Neuronal stem cell (in vitro differentiated cells): ENCODE results near the gene ATP11A.

Source experiments
- DNase-seq: peaks from one replicate; pipeline ENCODE4 v3.0.0-alpha.2; 2013; ENCODE audit warnings: low spot score
- H2AFZ ChIP-seq: one replicate; pipeline ENCODE4 v1.6.1; 2013; ENCODE audit warnings: mild to moderate bottlenecking, low read length, inconsistent platforms
- H2AK5ac ChIP-seq: 2 replicates; pipeline ENCODE4 v1.6.1; 2013; ENCODE audit warnings: low read depth, mild to moderate bottlenecking, inconsistent platforms, low read length, moderate library complexity, mixed read lengths
- H2BK120ac ChIP-seq: 2 replicates; pipeline ENCODE4 v1.6.1; 2013; ENCODE audit warnings: low read depth, mild to moderate bottlenecking, inconsistent platforms, low read length, moderate library complexity, mixed read lengths
- H2BK12ac ChIP-seq: one replicate; pipeline ENCODE4 v1.6.1; 2013; ENCODE audit warnings: low read length, inconsistent platforms
- H2BK15ac ChIP-seq: 2 replicates; pipeline ENCODE4 v1.6.1; 2013; ENCODE audit warnings: mild to moderate bottlenecking, low read length, inconsistent platforms, mixed read lengths
- H2BK5ac ChIP-seq: one replicate; pipeline ENCODE4 v1.6.1; 2013; ENCODE audit warnings: inconsistent platforms, mild to moderate bottlenecking, low read length, moderate library complexity
- H3K14ac ChIP-seq: one replicate; pipeline ENCODE4 v1.6.1; 2013; ENCODE audit warnings: low read length, inconsistent platforms
- H3K18ac ChIP-seq: 2 replicates; pipeline ENCODE4 v1.6.1; 2013; ENCODE audit warnings: low read length, inconsistent platforms
- H3K23ac ChIP-seq: 2 replicates; pipeline ENCODE4 v1.6.1; 2013; ENCODE audit warnings: low read depth, mild to moderate bottlenecking, mixed read lengths, low read length, inconsistent platforms; ENCODE audit not compliant: poor library complexity
- H3K27ac ChIP-seq: replicated peaks from 3 replicates; pipeline ENCODE4 v1.5.1; 2013; ENCODE audit warnings: low read length, inconsistent platforms
- H3K27me3 ChIP-seq, 3 experiments: 2 replicates each; pipeline ENCODE4 v1.6.1; 2013; ENCODE audit warnings: low read length in 3 of 3, mild to moderate bottlenecking in 2 of 3, inconsistent platforms in 1 of 3, low read depth in 1 of 3, mixed read lengths in 1 of 3, moderate library complexity in 1 of 3; ENCODE audit not compliant: control insufficient read depth in 3 of 3, insufficient read depth in 3 of 3
- H3K36me3 ChIP-seq, 2 donors: replicated peaks in 1 of 2; 2 replicates each; pipeline ENCODE4 v1.6.1; 2013; ENCODE audit warnings: low read length in 2 of 2; ENCODE audit not compliant: control insufficient read depth in 2 of 2, insufficient read depth in 2 of 2
- H3K4ac ChIP-seq: 2 replicates; pipeline ENCODE4 v1.6.1; 2013; ENCODE audit warnings: inconsistent platforms, mild to moderate bottlenecking, low read length, moderate library complexity
- H3K4me1 ChIP-seq, 2 donors: 1 replicate in 1 of 2; 2 replicates in 1 of 2; pipeline ENCODE4 v1.6.1; 2013; ENCODE audit warnings: low read length in 2 of 2, low read depth in 1 of 2; ENCODE audit not compliant: control insufficient read depth in 2 of 2, insufficient read depth in 1 of 2
- H3K4me2 ChIP-seq: one replicate; pipeline ENCODE4 v1.6.1; 2013; ENCODE audit warnings: mild to moderate bottlenecking, low read length, inconsistent platforms; ENCODE audit not compliant: insufficient read depth, poor library complexity, severe bottlenecking
- H3K4me3 ChIP-seq, 2 donors: 2 replicates each; pipeline ENCODE4 v1.5.1; 2013; ENCODE audit warnings: low read length in 2 of 2, mild to moderate bottlenecking in 2 of 2, inconsistent platforms in 1 of 2, moderate library complexity in 1 of 2
- H3K79me1 ChIP-seq: one replicate; pipeline ENCODE4 v1.6.1; 2013; ENCODE audit warnings: low read depth, mild to moderate bottlenecking, inconsistent platforms, low read length, moderate library complexity
- H3K9ac ChIP-seq: one replicate; pipeline ENCODE4 v1.6.1; 2013; ENCODE audit warnings: mild to moderate bottlenecking, low read depth, low read length, inconsistent platforms; ENCODE audit not compliant: poor library complexity
- H3K9me3 ChIP-seq, 2 donors: replicated peaks in 1 of 2; 2 replicates each; pipeline versions ENCODE3 to v1.6.1; 2013; ENCODE audit warnings: low read length in 2 of 2, mild to moderate bottlenecking in 2 of 2, inconsistent platforms in 1 of 2, low read depth in 1 of 2, mixed read lengths in 1 of 2, moderate library complexity in 1 of 2; ENCODE audit not compliant: control insufficient read depth in 2 of 2, insufficient read depth in 1 of 2
- H4K8ac ChIP-seq: one replicate; pipeline ENCODE4 v1.6.1; 2013; ENCODE audit warnings: low read depth, mild to moderate bottlenecking, inconsistent platforms, low read length, moderate library complexity
- H4K91ac ChIP-seq: one replicate; pipeline ENCODE4 v1.6.1; 2013; ENCODE audit warnings: low read length, low read depth, mild to moderate bottlenecking, inconsistent platforms; ENCODE audit not compliant: poor library complexity
- WGBS, 2 donors: extraction: QIAGEN DNeasy Blood & Tissue Kit; methylation state at CpG; one replicate each; pipeline ENCODE4 v1.1.7; 2013; ENCODE audit warnings: missing lambda C conversion rate in 2 of 2, mixed read lengths in 1 of 2; ENCODE audit not compliant: insufficient read length in 2 of 2, insufficient replicate concordance in 1 of 2; ENCODE audit errors: extremely low coverage in 2 of 2; 5-methylcytosine and 5-hydroxymethylcytosine counted together

Gene ATP11A

GRCh38 chr13:112852392-112852791 lies 162.6 kb downstream of the ATP11A start:
- Histone ChIP-seq H3K9me3 (peaks cover 2% of the 10 kb centered on the region in 2 donors), H3K9ac (peak overlapping the region; percentile 24), H2BK120ac (no peak overlapping the region), H3K23ac (peak overlapping the region; percentile 44), H3K4me1 (no peaks in the 10 kb centered on the region), H2AK5ac (no peak overlapping the region), H3K36me3 (peaks cover 30 to 36% of the 10 kb centered on the region in 2 donors), H3K4ac (no peak overlapping the region), H2BK5ac (no peak overlapping the region), H2BK12ac (no peak overlapping the region), H4K91ac (no peak overlapping the region), H2BK15ac (no peak overlapping the region), H2AFZ (no peak overlapping the region), H3K27ac (no peak overlapping the region), H3K4me2 (no peak overlapping the region), H3K79me1 (no peaks in the 10 kb centered on the region), H3K27me3 (no peaks in the 10 kb centered on the region), H4K8ac (no peak overlapping the region), H3K14ac (peak overlapping the region; percentile 64), H3K4me3 (no peak overlapping the region), H3K18ac (no peak overlapping the region)
- no peak for DNase-seq
- WGBS, 2 donors, result no CpG with 5 or more reads among the region's 15 CpGs

GRCh38 chr13:112852808-112853207 lies 163.0 kb downstream of the ATP11A start:
- H2BK15ac ChIP-seq, result no peak overlapping the region
- H2BK12ac ChIP-seq, result no peak overlapping the region
- H3K9me3 ChIP-seq, result peaks cover 1 to 2% of the 10 kb centered on the region in 2 donors
- no peak overlapping the region for H3K18ac ChIP-seq
- peaks cover 31 to 40% of the 10 kb centered on the region in 2 donors for H3K36me3 ChIP-seq
- H3K4me3 ChIP-seq, result no peak overlapping the region
- no peak overlapping the region for H2AFZ ChIP-seq
- H3K27ac ChIP-seq, result no peak overlapping the region
- no peak overlapping the region for H2BK5ac ChIP-seq
- H3K4ac ChIP-seq, result no peak overlapping the region
- no peaks in the 10 kb centered on the region for H3K4me1 ChIP-seq
- no peak overlapping the region for H4K8ac ChIP-seq
- H2BK120ac ChIP-seq, result no peak overlapping the region
- no CpG with 5 or more reads among the region's 10 CpGs for WGBS, 2 donors
- H4K91ac ChIP-seq, result no peak overlapping the region
- no peaks in the 10 kb centered on the region for H3K27me3 ChIP-seq
- H2AK5ac ChIP-seq, result no peak overlapping the region
- no peak overlapping the region for H3K14ac ChIP-seq
- H3K4me2 ChIP-seq, result no peak overlapping the region
- no peaks in the 10 kb centered on the region for H3K79me1 ChIP-seq
- no peak overlapping the region for H3K23ac ChIP-seq
- DNase-seq, result no peak
- H3K9ac ChIP-seq, result no peak overlapping the region

- no peaks in the 10 kb centered on the region for H3K4me1 ChIP-seq
- peaks cover 43 to 51% of the 10 kb centered on the region in 2 donors for H3K36me3 ChIP-seq
- no CpG with 5 or more reads among the region's 25 CpGs for WGBS, 2 donors
- peak overlapping the region; percentile 48 for H3K23ac ChIP-seq
- H3K4me2 ChIP-seq, result no peak overlapping the region
- H4K8ac ChIP-seq, result no peak overlapping the region
- no peak for DNase-seq
- H2BK12ac ChIP-seq, result no peak overlapping the region
- H3K18ac ChIP-seq, result no peak overlapping the region
- no peaks in the 10 kb centered on the region for H3K27me3 ChIP-seq
- H2AFZ ChIP-seq, result no peak overlapping the region
- H3K27ac ChIP-seq, result no peak overlapping the region
- H2AK5ac ChIP-seq, result no peak overlapping the region
- H2BK120ac ChIP-seq, result no peak overlapping the region
- no peak overlapping the region for H3K14ac ChIP-seq
- peaks cover 0 to 2% of the 10 kb centered on the region in 2 donors for H3K9me3 ChIP-seq
- no peak overlapping the region for H2BK15ac ChIP-seq
- no peak overlapping the region for H2BK5ac ChIP-seq
- H3K9ac ChIP-seq, result no peak overlapping the region
- H3K4me3 ChIP-seq, result no peak overlapping the region
- no peaks in the 10 kb centered on the region for H3K79me1 ChIP-seq
- H4K91ac ChIP-seq, result no peak overlapping the region
- H3K4ac ChIP-seq, result no peak overlapping the region
These were observed 164.5 kb downstream of the ATP11A start for GRCh38 chr13:112854321-112854720.

- H3K4me3 ChIP-seq, result no peak overlapping the region
- peaks cover 0 to 9% of the 10 kb centered on the region in 2 donors for H3K4me1 ChIP-seq
- WGBS, 2 donors, result no CpG with 5 or more reads among the region's 21 CpGs
These were observed 166.0 kb downstream of the ATP11A start for GRCh38 chr13:112855859-112856258.

More at GRCh38 chr13:112855859-112856258, 166.0 kb downstream of the ATP11A start:
- no peak overlapping the region for H2BK120ac ChIP-seq
- no peak overlapping the region for H3K27ac ChIP-seq
- H3K9ac ChIP-seq, result no peak overlapping the region
- no peak overlapping the region for H2BK15ac ChIP-seq
- no peaks in the 10 kb centered on the region for H3K27me3 ChIP-seq
- no peak for DNase-seq
- no peak overlapping the region for H2AK5ac ChIP-seq
- no peak overlapping the region for H2AFZ ChIP-seq
- no peaks in the 10 kb centered on the region for H3K9me3 ChIP-seq
- peaks cover 44 to 55% of the 10 kb centered on the region in 2 donors for H3K36me3 ChIP-seq
- H2BK12ac ChIP-seq, result no peak overlapping the region
- H3K18ac ChIP-seq, result no peak overlapping the region
- H3K4me2 ChIP-seq, result no peak overlapping the region
- H3K23ac ChIP-seq, result no peak overlapping the region
- H4K91ac ChIP-seq, result no peak overlapping the region
- no peak overlapping the region for H4K8ac ChIP-seq
- H2BK5ac ChIP-seq, result no peak overlapping the region
- no peaks in the 10 kb centered on the region for H3K79me1 ChIP-seq
- no peak overlapping the region for H3K4ac ChIP-seq
- no peak overlapping the region for H3K14ac ChIP-seq
